ENCODE measurements around the gene SMAD3. TPM values are rescaled to one million over a fixed set of nuclear protein-coding genes. Genes with fewer than 3 reads are reported as not detected.

SMAD3 gene
- total and polyA plus RNA-seq, 2 of the 8 experiments (the other 6 are each of a cell fraction or from before 2014, with no cell fraction given), result 10.1 to 12.4 TPM

DNA sequence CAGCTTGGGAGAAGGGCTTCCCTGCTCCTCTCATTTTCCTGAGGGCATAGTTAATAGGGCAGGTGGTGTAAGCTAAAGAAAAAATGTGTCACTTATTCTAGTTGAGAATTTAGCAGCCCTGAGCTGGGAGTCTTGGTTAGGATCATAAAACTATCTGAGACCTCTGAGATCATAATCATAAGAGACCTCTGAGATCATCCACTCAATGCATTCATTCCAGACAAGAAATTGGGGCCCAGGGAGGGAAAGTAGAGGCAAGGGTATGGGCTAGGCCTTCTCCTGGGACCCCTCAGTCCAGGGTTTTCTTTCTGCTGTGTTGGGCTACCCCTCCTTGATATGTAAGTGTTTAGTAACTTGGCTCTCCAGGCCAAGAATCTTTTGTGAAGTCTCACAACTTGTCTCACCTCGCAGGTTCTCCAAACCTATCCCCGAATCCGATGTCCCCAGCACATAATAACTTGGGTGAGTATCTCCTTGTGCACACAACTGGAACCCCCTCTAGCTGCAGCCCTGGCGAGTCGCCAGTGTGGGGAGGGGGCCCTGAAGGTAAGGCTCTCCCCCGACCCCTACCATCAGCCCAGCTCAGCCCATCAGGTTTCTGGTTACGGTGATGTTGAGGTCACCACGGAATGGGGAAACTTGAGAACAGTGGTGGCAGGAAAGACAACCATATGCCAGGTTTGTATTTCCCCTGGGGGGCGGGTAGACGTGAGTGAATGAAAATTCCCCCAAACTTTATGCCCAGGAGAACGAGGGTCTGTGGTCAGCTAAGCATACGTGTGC is 104.9 kb downstream of the SMAD3 start:
- Histone ChIP-seq H4K8ac (ENCODE audit: extremely low read depth, insufficient read depth, low read length) (peak overlapping the region; percentile 19; the same call in 1 of the 2 replicates), H2BK5ac (ENCODE audit: low read depth, low read length) (no peak overlapping the region), H3K56ac (replicated peaks; ENCODE audit: insufficient read length, low read depth, low read length) (no peak overlapping the region), H2AFZ (ENCODE audit: low read length) (no peak overlapping the region), H2BK15ac (ENCODE audit: low read length) (no peak overlapping the region), H3K4ac (replicated peaks; ENCODE audit: insufficient read length, low read depth, low read length) (no peak overlapping the region), H3K27me3 (replicated peaks in 1 of 4; ENCODE audit: control insufficient read depth in 3 of 4, extremely low read depth in 1 of 4, insufficient read depth in 3 of 4, low read length in 3 of 4) (peaks cover 0 to 2% (median 0%) of the 10 kb centered on the region in 4 experiments; a peak in 1 of 7 replicates), H3K79me1 (ENCODE audit: low read depth, low read length) (peaks cover 7% of the 10 kb centered on the region), H3K4me1 (replicated peaks in 1 of 4; ENCODE audit: control insufficient read depth in 3 of 4, insufficient read depth in 4 of 4, low read length in 3 of 4) (peaks cover 11 to 26% (median 16%) of the 10 kb centered on the region in 4 experiments), H3K9me3 (ENCODE audit: insufficient read depth in 2 of 2, low read depth in 1 of 2, low read length in 1 of 2) (no peaks in the 10 kb centered on the region), H2AK5ac (ENCODE audit: low read depth, low read length) (no peak overlapping the region), H3K9ac (replicated peaks in 1 of 4; ENCODE audit: extremely low read depth in 1 of 4, low read depth in 3 of 4, low read length in 3 of 4) (no peak overlapping the region), H3K79me2 (ENCODE audit: control insufficient read depth in 1 of 2, insufficient read depth in 2 of 2, low read length in 2 of 2) (no peaks in the 10 kb centered on the region), H4K5ac (ENCODE audit: insufficient read length, low read depth, low read length) (no peak overlapping the region), H2BK120ac (replicated peaks; ENCODE audit: low read depth, low read length) (no peak overlapping the region), H3K4me2 (ENCODE audit: insufficient read depth in 1 of 2, low read depth in 2 of 2, low read length in 2 of 2) (no peak overlapping the region), H3K36me3 (ENCODE audit: control insufficient read depth in 2 of 4, insufficient read depth in 4 of 4, low read length in 3 of 4) (no peaks in the 10 kb centered on the region), H2BK20ac (ENCODE audit: low read length) (no peak overlapping the region), H3K4me3 (ENCODE audit: extremely low read depth in 1 of 4, insufficient read depth in 2 of 4, low read depth in 3 of 4, low read length in 4 of 4) (no peak overlapping the region), H3K27ac (ENCODE audit: low read depth, low read length) (no peak overlapping the region), H3K23me2 (ENCODE audit: low read depth, low read length) (no peaks in the 10 kb centered on the region), H3K14ac (ENCODE audit: insufficient read length) (no peak overlapping the region), H3K23ac (ENCODE audit: insufficient read length) (no peak overlapping the region), H3K18ac (ENCODE audit: extremely low read depth, low read length) (no peak overlapping the region), H4K20me1 (replicated peaks in 1 of 2; ENCODE audit: control insufficient read depth in 1 of 2, insufficient read depth in 2 of 2, low read length in 2 of 2) (no peaks in the 10 kb centered on the region), H4K91ac (replicated peaks; ENCODE audit: insufficient read length, low read length) (no peak overlapping the region), H2BK12ac (ENCODE audit: low read depth, low read length) (no peak overlapping the region)
- WGBS, 2 experiments (ENCODE audit: extremely low coverage in 1 of 2, insufficient coverage in 1 of 2, insufficient read length in 1 of 2, insufficient replicate concordance in 2 of 2, low coverage in 1 of 2, low lambda C conversion rate in 2 of 2, missing lambda C conversion rate in 1 of 2), result 91% methylated on average over 12 of the region's 12 CpGs; no CpG with 5 or more reads in 1 of the 2 experiments
- DNase-seq (ENCODE audit: low read depth in 1 of 2, low spot score in 2 of 2) (no peak), FAIRE-seq (no peak)
- POLR2A ChIA-PET (ENCODE audit: partially characterized antibody), result no interaction called here
- CTCF ChIA-PET (ENCODE audit: partially characterized antibody), result interaction anchor here (0.6 to 1.7 kb wide), 4 partner anchors 14 to 442 kb away, joined by 3 to 5 read pairs (median 4); no protein-coding TSS in a partner anchor
- TF ChIP-seq EP300 (IDR thresholded peaks at IDR 0.05; ENCODE audit: borderline replicate concordance in 1 of 2, low read depth in 2 of 2, low read length in 2 of 2) (no peak), KDM4A (IDR thresholded peaks at IDR 0.05; ENCODE audit: low read depth, low read length, severe bottlenecking) (no peak), RXRA (IDR thresholded peaks at IDR 0.05; ENCODE audit: insufficient read depth, low read depth, low read length) (no peak), SIX5 (IDR thresholded peaks at IDR 0.05; ENCODE audit: low read depth, low read length) (no peak), E2F6 (IDR thresholded peaks at IDR 0.05) (no peak), HDAC6 (IDR thresholded peaks at IDR 0.05; ENCODE audit: low read depth, low read length) (no peak), TCF12 (IDR thresholded peaks at IDR 0.05; ENCODE audit: low read depth, low read length) (no peak), EZH2 (IDR thresholded peaks at IDR 0.05; ENCODE audit: low read depth, low read length, severe bottlenecking) (no peak), PHF8 (conservative IDR thresholded peaks at IDR 0.05; ENCODE audit: low read depth, low read length) (no peak)

Measured in H1 (cell line).